Measurements from ENCODE around the gene C18orf32. TPM values are rescaled to one million over a fixed set of nuclear protein-coding genes. Genes with fewer than 3 reads are reported as not detected.
"Not testable (repeated sequence)": the region's sequence is repeated elsewhere in the genome, so short reads cannot be mapped to it uniquely, and the experiment has no call there.

The C18orf32 gene
- total RNA-seq, 1 experiment from 2014 or later: 74.5 TPM

DNA sequence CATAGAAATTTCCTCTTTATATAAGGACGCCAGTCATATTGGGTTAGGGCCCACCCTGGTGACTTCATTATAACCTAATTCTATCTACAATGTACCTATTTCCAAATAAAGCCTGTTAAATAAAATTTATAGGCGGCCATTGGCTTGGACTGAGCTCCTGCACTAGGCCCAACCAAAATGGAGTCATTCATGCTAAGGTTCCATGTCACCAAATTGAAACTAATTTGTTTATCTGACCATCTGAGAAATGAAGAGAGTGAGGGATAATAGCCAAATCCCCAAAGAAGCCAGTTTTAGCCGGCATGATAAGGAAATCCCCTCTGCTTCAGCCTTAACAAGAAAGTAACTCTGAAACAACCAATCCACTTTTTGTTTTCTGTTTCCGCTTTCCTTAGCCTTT is 19.4 kb downstream of the C18orf32 start:
- DNase-seq (ENCODE audit: low spot score): no peak

DNA sequence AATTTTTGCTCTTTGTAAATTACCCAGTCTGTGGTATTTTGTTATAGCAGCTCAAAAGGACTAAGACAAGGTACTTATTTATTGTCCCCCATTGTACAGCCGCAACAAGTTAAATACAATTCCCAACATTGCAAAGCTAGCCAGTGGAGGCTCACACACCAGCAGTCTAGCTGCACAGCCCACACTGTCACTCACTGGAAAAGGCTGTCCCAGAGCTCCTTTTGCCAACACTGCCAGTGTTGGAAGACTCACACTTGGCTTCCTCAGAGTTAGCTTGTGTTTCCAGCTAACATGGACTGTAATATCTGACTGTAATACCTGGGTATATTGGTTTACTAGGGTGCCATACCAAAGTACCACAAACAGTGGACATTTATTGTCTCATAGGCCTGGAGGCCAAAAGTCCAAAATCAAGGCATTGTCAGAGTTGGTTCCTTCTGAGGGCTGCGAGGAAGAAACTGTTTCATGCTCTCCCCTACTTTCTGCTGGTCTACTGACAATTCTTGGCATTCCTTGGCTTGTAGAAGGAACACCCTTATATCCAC is 19.9 kb downstream of the C18orf32 start:
- no peak for DNase-seq (ENCODE audit: low spot score)

- peak; percentile 17 for DNase-seq (ENCODE audit: low spot score)
Observed at GRCh38 chr18:49464718-49465598, 22.1 kb downstream of the C18orf32 start.

GRCh38 chr18:49461602-49461977 is 25.4 kb downstream of the C18orf32 start:
- DNase-seq (ENCODE audit: low spot score): no peak

DNA sequence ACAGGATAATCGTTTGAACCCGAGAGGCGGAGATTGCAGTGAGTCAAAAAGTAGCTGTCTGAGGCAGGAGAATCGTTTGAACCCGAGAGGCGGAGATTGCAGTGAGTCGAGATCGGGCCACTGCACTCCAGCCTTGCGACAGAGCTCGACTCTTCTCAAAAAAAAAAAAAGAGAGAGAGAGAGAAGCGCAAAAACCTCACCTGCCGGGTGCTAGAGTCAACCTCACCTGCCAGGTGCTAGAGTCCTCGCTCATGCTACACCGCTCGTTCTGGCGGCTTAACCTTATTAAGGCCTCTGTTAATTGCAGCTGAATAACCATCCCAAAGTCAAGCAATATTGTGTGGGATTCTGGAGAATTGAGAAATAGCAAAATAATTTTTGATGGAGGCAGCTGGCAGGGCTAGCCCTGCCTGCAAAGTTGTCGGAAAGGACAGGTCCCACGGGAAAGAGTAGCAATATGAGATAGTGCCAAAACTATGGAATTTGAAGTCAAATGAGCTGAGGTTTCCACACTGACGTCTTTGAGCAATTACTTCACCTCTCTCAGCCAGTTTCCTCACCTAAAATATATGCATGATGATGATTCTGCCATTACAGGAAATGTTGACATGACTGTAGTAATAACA is 25.9 kb downstream of the C18orf32 start:
- DNase-seq (ENCODE audit: low spot score): no peak

GRCh38 chr18:49459404-49460171 is 27.4 kb downstream of the C18orf32 start:
- DNase-seq (ENCODE audit: low spot score): no peak

GRCh38 chr18:49457616-49458015 is 29.4 kb downstream of the C18orf32 start:
- no peak for DNase-seq (ENCODE audit: low spot score)

DNA sequence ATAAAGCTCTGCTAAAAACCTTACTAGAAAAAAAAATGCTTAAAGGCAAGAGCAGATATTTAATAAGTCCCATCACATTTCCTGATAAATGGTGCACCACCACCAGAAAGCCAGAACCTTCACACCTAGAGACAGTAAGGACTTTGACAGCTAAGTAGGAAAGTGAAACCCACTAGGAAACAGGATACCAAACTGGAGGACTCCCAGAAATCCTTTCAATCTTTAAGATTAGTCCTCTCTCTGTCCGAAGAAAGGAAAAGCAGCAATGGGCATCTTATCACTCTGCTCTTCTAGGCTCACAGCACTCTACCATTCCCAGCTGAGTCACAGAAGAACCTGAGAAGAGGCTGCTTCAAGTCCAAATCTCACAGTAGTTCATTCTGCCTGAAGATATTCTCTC is 30.2 kb downstream of the C18orf32 start:
- no peak for DNase-seq (ENCODE audit: low spot score)

DNA sequence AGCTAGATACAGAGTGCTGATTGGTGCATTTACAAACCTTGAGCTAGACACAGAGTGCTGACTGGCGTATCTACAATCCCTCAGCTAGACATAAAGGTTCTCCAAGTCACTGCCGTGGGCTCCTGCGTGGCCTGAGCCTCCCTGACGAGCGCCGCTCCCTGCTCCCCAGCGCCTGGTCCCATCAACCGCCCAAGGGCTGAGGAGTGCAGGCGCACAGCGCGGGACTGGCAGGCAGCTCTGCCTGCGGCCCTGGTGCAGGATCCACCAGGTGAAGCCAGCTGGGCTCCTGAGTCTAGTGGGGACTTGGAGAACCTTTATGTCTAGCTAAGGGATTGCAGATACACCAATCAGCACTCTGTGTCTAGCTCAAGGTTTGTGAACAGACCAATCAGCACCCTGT is 34.5 kb downstream of the C18orf32 start:
- not testable (repeated sequence) for DNase-seq (ENCODE audit: low spot score)

GRCh38 chr18:49447810-49448745 is 39.0 kb downstream of the C18orf32 start:
- DNase-seq (ENCODE audit: low spot score): peak; percentile 59

GRCh38 chr18:49446481-49446880 is 40.6 kb downstream of the C18orf32 start:
- DNase-seq (ENCODE audit: low spot score): no peak

DNA sequence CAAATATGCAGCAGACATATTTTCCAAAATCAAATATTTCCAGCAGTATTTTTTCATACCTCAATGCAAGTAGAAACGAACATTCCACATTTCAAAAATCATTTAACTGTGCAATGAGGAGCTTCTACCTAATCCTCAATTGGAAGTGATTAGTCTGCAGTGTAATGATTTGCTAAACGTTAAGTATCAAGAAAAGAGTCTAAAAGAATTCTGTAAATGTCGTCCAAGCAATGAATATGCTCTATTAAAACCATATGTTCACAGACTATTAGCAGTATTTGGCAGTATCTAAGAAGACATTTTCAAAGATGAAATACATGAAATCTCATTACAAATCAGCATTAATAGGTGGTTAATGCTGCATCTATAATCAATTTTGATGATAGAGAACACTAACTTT is 42.5 kb downstream of the C18orf32 start:
- DNase-seq (ENCODE audit: low spot score): no peak

- DNase-seq (ENCODE audit: low spot score): no peak
Observed at GRCh38 chr18:49443837-49444236, 43.2 kb downstream of the C18orf32 start.

- no peak for DNase-seq (ENCODE audit: low spot score)
Observed at GRCh38 chr18:49441338-49441938, 45.6 kb downstream of the C18orf32 start.

GRCh38 chr18:49435170-49435569 is 51.9 kb downstream of the C18orf32 start:
- DNase-seq (ENCODE audit: low spot score): no peak

GRCh38 chr18:49432602-49433001 is 54.4 kb downstream of the C18orf32 start:
- DNase-seq (ENCODE audit: low spot score): no peak

DNA sequence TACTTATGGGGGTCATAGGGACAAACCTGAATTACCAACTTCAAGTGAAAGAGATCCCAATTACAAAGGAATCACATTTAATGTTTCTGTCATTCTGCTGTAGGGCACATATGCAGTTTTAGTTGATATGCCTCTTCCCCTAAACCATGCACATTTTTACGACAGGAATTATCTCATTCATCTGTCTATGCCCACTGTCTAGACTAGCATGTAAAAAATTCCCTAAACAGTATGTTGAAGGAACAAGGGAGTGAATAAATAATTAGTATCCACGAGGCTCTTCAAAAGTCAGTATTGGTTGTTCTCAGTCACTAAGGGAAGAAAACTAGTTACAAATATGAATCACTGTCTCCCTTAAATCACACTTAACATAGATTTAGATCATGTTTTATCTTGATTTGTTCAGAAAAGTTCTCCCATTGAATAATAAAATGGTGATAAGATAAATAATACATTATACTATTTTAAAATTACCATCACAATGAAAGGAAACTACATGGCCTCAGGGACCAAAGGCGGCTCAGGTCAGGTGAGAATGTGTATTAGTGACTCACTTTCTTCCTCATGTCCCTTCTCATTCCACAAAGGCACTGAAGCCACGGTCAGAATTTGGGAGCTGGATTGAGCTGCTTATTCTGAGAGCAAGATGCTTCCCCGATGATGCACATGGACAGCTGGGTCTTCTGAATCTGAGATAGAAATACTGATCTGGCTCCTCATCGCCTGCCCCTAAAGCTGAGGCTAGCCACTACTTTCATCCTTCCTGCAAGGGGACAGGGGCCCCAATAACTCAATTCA is 55.7 kb downstream of the C18orf32 start:
- no peak for DNase-seq (ENCODE audit: low spot score)

Data from H4 (cell line).